Fibroblast of the conjunctiva (primary cell): Measurements from ENCODE around the gene ARHGAP30.
"Not testable (repeated sequence)": the region's sequence is repeated elsewhere in the genome, so short reads cannot be mapped to it uniquely, and the experiment has no call there.

Experiments
- DNase-seq: peaks from one replicate; pipeline ENCODE4 v3.0.0-alpha.2; 2010; ENCODE audit warnings: low read depth

Gene ARHGAP30

DNA sequence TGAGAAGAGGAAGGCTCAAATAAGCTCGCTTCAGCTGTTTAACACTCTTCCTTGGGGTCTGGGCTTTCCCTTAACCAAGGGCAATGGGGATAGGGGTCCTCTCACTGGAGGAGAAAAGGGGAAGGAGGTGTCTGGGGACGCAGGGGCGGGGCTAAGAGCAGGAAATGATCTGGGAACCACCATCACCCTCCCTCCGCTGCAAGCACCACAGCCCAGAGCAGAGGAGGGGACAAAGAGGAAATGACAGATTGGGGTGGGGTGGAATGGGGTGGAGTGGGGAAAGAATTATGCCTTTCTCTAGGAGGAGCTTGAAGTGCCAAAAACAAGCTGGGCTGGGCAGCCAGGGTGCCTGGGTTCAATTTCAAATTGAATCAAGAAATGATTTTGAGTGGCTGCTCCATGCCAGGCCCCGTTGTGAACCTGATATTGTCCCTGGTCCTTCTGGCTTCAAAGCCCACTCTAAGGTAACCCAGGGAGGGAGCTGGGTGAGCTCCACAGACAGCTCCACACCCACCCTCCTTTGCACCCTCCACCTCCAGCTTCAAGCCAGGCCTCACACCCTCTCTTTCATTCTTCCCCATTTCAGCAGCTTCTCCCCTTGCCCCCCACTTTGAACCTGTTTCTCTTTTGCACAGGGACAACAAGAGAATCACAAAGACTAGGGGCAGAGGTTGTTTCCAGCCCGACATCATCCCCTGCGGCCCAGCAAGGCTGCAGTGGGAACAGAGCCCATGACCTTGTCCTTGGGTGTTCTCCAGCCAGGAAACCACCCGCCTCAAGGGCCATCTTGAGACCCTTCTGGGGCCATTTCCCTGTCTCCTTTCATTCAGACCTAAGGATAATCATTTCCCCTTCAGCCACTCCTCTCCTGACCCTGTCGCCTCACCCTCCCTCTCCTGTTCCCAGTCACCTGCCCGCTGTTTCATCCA is 1.1 kb downstream of the ARHGAP30 start:
- no peak for DNase-seq

GRCh38 chr1:161066694-161067093 is 3.0 kb downstream of the ARHGAP30 start:
- no peak for DNase-seq

GRCh38 chr1:161065681-161066080 is 4.0 kb downstream of the ARHGAP30 start:
- not testable (repeated sequence) for DNase-seq

GRCh38 chr1:161063936-161064335 is 5.8 kb downstream of the ARHGAP30 start:
- not testable (repeated sequence) for DNase-seq

GRCh38 chr1:161061419-161061818 is 8.3 kb downstream of the ARHGAP30 start:
- no peak for DNase-seq

DNA sequence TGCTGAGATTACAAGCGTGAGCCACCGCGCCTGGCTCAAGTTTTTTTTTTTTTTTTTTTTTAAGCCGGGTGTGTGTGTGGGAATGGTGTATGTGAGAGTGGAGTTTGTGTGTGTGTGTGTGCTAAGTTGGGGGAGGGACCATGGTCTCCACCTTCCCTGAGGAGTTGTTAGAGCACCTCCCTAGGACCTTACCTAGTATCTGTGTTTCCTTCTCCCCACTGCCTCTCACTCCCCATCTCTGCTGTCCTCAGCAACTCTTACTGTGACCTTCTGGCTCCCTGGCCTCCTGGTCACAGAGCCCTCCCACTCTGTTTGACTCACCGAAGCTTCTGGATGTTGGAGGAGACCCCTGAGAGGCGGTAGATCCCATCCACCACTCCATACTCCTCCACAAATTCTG is 10.4 kb downstream of the ARHGAP30 start:
- DNase-seq = no peak

- no peak for DNase-seq
These were observed 14.9 kb downstream of the ARHGAP30 start for GRCh38 chr1:161054805-161055204.

- DNase-seq = no peak
These were observed 15.5 kb downstream of the ARHGAP30 start for GRCh38 chr1:161054232-161054631.

DNA sequence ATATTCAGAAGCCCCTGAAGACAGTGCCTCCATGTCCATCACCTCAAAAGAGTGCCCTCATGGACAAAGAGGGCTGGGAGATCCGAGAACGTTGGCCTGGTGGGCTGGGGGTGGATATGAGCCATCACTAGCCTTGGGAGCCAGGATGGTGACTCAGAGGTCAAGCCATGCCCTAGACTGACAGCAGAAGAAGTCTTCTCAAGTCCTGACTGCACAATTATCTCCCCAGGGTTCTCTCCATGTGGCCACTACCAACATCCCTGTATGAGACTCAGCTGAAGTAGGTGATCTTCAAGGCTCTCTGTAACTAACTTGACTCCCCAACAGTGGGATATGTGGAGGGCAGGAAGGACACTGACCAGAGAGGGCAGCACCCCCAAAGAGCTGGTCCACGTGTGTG is 16.8 kb downstream of the ARHGAP30 start:
- no peak for DNase-seq

DNA sequence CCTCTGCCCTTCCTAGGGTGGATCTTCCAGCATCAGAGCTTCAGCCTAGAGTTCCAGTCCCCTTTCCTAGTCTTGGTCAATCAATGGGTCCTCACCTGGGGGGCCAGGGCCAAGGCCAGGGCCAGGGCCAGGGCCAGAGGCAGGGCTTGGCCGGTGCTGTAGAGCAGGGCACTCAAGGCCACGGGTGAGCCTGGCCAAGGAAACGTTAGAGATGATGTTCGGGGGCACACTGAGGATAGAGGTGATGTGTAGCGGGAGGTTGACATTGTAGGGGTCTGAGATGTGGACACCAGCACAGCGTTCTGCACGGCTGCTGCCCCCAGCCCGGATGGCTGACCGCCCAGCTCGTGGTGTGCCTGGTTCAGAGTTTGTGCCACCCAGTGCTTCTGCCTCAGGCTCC is 18.5 kb downstream of the ARHGAP30 start:
- no peak for DNase-seq

DNA sequence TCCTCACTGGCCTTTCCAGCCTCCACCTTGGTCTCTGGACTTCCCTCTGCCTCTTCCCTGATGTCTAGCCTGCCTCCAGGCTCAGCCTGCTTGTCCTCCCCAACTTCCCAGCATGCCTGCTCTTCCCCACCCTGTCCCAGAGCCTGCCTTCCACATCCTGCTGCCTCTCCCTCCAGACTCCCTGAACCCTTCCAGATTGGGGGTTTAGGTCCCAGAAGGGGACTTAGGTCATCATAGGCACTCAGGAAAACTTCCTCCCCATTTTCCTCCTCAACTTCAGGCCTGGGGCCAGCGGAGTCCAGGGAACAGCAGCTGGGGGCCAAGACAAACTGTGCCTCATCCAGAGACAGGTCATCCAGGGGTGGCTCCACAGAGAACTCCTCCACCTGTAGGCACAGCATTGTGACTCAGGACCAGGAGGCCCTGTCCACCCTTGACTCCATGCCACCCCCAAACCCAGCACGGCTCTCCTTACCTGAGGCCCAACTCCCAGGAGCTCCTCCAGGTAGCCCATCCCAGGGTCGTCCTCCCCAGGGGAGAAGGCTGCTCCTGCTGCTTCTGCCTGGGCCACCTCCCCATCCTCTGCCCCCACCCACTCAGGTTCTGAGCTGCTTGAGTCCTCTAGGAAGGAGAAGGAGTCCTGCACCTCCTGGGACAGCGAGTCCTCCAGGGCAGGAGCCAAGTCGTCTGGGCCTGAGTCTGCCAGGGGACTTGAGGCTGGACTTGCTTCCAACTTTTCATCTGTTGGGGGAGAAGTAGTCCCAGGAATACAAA is 20.6 kb downstream of the ARHGAP30 start:
- no peak for DNase-seq

- no peak for DNase-seq
These were observed 22.0 kb downstream of the ARHGAP30 start for GRCh38 chr1:161047436-161048420.

GRCh38 chr1:161046605-161047228 is 23.0 kb downstream of the ARHGAP30 start:
- DNase-seq = no peak

GRCh38 chr1:161045736-161046604 is 23.7 kb downstream of the ARHGAP30 start, which contains the start of gene USF1:
Gene USF1, minus strand, starts transcription at chr1:161045977. Its CDS starts 2,702 bp downstream, at chr1:161043275.
- DNase-seq = peak; percentile 90

DNA sequence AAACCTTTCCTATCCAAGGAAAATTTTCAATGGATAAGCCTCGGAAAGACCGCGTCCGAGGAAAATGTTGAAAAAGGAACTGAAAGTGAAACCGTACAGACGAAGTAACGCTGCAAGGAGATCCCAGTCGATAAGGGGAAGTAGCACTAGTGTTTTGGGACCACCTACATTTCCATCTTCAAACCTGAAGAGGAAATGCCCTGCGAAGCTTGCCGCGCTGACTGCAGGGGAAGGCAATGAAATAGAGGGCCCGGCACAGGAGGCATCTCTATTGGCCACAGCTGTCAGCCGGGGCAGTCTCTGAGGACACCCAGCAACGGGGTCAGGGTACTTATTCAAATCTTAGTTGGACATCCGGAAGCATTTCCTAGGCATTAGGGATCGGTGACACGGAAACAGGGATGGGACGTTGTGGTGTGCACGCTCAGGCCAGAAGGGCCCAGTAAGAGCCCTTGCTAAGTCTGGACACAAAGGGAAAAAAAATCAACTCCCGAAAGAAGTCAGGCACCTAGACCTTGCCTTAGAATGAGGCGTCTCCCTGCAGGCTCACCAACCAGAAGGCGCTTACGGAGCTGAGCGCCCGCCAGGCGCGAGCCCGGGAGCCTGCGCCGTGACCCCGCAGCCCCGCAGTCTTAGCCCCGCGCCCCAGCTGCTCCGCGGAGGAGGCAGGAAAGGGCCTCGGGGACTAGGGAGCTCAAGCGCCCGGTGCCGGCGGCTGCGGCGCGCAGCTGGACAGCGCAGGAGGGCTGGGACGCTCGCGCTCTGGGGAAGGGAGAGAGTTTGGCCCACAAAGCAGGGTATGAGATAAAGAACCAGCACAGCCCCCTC is 24.6 kb downstream of the ARHGAP30 start:
- peak; percentile 27 for DNase-seq

GRCh38 chr1:161044535-161044907 is 25.2 kb downstream of the ARHGAP30 start:
- DNase-seq = no peak

DNA sequence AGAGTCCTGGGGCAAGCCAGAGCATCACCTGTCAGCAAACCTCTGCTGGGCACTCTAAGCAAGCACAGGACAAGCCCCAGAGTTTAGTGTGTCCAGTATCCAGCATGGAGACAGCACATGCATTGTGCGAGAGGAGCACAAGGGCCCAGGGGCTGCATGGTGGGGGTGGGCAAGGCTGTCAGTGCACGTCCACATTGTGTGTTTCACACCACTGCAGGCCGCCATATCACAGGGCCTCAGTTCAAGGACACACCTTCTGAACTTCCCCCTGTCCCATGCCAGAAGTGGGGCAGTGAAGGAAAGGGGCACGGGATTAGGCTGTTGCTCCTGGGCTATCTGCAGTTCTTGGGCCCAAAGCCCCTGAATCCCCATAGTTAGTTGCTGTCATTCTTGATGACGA is 30.1 kb downstream of the ARHGAP30 start:
- no peak for DNase-seq

DNA sequence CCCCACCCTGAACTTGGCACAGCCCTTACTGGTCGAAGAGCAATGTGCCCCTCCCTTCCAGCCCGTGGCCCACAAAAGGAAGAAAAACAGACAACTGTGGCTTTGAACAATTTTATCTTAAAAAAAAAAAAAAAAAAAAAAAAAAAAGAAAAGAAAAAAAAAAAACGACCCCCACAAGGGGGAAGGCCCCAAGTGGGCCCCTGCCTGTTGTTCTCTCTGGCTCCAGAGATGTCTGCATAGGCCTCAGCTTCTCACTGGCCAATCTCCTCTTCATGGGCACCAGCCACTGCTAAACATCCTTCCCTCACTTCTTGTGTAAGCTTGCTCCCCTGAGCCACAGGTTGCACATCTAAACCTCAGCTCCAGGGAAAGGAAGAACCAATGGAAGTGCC is 30.5 kb downstream of the ARHGAP30 start:
- DNase-seq = no peak

DNA sequence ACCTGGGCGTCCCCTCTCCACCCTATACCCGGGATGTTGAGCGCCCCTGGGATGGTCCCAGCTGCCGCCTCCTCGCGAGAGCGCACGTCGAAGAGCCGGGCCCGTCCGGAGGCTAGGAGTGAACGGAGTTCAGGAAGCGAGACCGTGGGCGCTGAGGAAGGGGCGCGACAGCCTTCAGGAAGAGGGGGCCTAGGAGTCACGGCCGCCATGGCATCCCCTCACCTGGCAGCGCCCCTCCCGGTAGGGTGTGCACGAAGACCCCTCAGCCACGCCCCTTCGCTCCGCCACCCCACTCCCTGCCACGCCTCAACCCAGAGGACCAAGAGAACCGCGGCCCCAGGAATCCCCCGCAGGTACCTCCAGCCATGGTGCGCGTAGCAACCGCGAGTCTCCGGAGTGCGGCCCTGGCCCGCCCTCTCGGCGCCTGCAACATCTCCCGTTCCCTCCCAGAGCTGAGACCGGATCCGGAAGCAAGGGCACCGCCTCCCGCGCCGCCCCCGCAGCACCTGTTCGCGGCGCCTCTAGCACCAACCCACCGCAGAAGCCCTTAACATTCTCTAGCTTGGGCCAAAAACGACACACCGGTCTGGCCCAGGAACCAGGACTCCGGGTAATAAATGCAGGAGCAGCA is 31.1 kb downstream of the ARHGAP30 start, which contains the start of gene TSTD1:
Gene TSTD1 (minus strand): TSS at position 442 of the 631 bp plus-strand sequence. CDS start 75 bp downstream, at position 367.
- DNase-seq = no peak
